Right ventricle myocardium superior (tissue), 1 donor: ENCODE results near the gene NOL11. TPM values are rescaled to one million over a fixed set of nuclear protein-coding genes. Genes with fewer than 3 reads are reported as not detected.

Experiments used
- ATAC-seq: fragments of 200-7000 bp; cut with Tn5 transposase; one replicate; pipeline ENCODE4 v1.9.1; 2020; ENCODE audit warnings: mild to moderate bottlenecking; ENCODE audit not compliant: poor library complexity
- DNase-seq: peaks from one replicate; pipeline ENCODE4 v3.0.0-alpha.2; 2020
- intact Hi-C: fragments of 100-400 bp; cut with DNase I; formaldehyde crosslinking; loops from one replicate; pipeline ENCODE4 v1.11.2; 2022
- long read RNA-seq: library from polyadenylated mRNA; unstranded; transcript quantifications from one replicate; pipeline ENCODE4 v2.0.0, GENCODE V29; 2021
- total RNA-seq: library from RNA; stranded (reverse); fragmentation: NEBNext Ultra II Directional; extraction: Animal tissue kit (Norgen Biotek cat#: 25700); gene quantifications from one replicate; pipeline ENCODE4 v1.2.1, GENCODE V29; 2021
- donor health status: DM: no; HTN: yes; CAD: no; lungs with severe emphysema.

The NOL11 gene
- 22.6 TPM for total RNA-seq
- long read RNA-seq, transcript NOL11-201 (18 exons, 2,947 nt) = major isoform, 31 of 46 reads
- long read RNA-seq, partial matches to known transcripts = 2 of 46 reads
- long read RNA-seq, other reads (novel, unspliced or antisense) = 13 of 46 reads

- peak; percentile 99 for ATAC-seq
- intact Hi-C loops = loop anchor here (10.0 kb wide), 1 partner anchor 107 kb away; the partner anchor contains the start of gene BPTF
Measured at GRCh38 chr17:67717624-67718324, at the start of gene NOL11. Gene NOL11 (plus strand): TSS chr17:67717936. CDS start chr17:67717948, 12 bp downstream.

DNA sequence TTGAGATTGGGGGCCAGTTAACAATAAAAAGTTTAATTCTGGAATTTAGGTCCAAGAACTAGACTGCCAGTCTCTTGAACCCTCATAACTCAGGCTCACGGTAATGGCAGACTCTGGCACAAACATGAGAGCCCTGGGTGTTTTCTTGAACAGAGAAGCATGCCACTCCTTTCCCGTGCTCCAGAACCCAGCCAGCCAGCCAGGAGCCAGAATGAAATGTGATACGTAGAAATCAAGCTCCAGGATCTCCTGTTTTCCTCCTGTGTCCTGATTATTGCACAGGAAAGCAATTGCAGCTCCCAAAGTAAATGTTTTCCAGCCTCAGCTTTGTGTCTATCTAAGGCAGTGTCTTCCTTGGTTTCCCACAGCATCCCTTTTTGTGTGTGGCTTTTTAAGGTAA is 46.2 kb upstream of the NOL11 start:
- intact Hi-C loops = no loop called here
- DNase-seq = no peak

More at GRCh38 chr17:67717624-67718324, at the start of gene NOL11:
- DNase-seq = peak; percentile 100

GRCh38 chr17:67672592-67673335 is 45.0 kb upstream of the NOL11 start:
- intact Hi-C loops = no loop called here
- ATAC-seq (no peak), DNase-seq (no peak)

More for the DNA sequence above, 46.2 kb upstream of the NOL11 start:
- ATAC-seq = no peak

DNA sequence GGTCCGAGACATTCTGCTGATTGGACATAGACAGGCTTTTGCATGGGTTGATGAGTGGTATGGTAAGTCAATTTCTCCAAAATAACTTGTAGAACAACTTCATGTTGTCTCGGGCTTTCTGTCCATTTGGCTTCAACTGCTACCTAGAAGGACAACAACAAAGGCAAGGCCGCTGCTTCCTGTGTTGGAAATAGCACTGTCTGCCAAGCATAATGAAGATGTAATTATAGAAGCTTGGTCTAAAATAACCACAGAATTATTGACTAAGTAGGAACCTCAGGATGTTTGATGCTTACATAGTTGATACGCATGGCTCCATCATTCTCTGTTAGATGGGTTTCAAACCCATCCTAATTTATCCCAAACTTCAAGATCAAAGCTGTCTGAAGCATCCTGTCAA is 42.3 kb upstream of the NOL11 start:
- DNase-seq (no peak), ATAC-seq (peak; percentile 66)
- intact Hi-C loops = no loop called here

DNA sequence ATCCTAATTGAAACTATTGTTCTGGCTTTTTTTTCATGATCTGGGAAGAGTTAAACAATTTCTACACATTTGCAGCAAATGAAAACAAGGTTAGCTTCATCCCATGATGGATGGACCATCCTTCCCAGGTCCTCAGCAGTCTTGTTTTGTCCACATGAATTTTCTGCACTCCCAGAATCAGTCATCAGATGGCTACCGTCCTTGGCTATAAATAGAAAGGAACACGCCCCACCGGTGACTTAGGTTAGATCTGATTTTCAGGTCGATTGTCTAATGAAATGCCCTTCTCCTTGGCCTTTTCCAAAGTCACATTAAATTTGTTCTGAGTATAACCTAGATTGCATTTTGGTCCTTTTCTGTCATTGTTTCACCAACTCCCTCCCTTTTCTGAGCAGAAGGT is 41.4 kb upstream of the NOL11 start:
- no peak for ATAC-seq
- intact Hi-C loops = no loop called here

GRCh38 chr17:67678414-67678813 is 39.3 kb upstream of the NOL11 start:
- ATAC-seq (no peak), DNase-seq (no peak)
- intact Hi-C loops = no loop called here

More for the DNA sequence above, 41.4 kb upstream of the NOL11 start:
- DNase-seq = no peak

DNA sequence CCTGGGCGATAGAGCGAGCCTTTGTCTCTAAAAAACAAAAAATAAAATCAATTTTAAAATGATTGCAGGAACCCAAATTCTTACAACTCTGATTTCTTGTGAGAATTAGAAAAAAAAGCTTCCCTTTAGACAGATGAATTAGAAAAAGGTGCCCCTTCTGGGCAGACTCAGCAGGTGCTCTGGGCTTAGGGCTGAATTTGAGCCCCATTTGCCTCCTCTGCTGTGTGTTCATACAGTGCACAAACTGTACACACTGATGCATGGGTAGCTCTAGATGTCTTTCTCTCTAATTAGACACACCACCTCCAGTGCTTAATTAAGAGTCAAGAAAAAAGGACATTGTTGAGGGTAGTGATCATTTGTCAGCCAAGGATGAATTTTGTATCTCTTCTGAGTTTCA is 38.5 kb upstream of the NOL11 start:
- no peak for ATAC-seq
- intact Hi-C loops = no loop called here
- no peak for DNase-seq

GRCh38 chr17:67679721-67680120 is 38.0 kb upstream of the NOL11 start:
- intact Hi-C loops = no loop called here
- no peak for ATAC-seq
- DNase-seq = no peak

DNA sequence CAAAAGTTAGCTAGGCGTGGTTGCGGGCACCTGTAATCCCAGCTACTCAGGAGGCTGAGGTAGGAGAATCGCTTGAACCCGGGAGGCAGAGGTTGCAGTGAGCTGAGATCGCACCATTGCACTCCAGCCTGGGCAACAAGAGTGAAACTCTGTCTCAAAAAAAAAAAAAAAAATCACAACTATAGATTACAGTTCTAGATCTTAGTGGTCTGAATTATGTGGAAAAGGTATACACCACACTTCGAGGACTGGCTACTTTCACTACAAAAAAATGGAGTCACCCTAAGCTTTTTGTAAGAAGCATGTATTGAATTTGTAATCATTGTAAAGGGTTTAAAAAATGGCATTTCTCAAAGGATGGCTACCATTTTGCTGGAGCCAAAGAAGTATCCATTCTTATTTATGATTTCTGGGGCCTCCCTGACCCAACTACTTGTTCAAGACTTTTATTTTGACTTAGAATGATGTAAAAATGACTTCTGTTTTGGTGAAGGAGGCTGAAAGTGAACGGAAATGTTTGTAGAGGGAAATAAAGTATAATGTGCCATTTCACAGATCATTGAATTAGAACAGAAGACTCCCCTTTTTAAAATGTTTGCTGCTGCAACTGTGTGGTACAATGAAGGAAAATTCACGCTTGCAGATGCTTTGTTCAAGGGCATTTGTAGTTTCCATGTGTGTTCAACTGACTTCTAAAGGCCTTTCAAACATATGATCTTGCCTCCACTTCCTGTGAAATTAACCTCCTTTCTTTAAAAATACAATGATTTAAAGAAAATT is 37.1 kb upstream of the NOL11 start:
- ATAC-seq (no peak), DNase-seq (no peak)
- intact Hi-C loops = no loop called here

DNA sequence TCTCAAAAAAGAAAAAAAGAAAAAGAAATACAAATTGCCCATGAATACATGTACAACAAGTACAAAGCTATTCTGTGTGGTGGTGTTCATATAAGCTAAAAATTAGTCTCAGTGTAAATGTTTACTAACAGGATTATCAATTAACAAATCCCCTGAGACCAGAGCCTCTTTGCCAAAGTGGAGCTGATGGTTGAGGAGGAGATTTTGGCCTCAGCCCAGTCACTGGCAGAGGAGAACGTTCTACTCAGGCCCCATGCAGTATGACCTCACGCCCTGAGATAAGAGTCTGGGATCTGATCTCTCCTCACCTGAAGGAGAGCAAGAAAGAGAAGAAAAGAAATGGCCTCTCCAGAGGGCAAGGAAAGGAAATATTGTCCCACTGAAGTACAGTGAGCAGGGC is 35.5 kb upstream of the NOL11 start:
- intact Hi-C loops = no loop called here
- ATAC-seq = no peak
- no peak for DNase-seq

- intact Hi-C loops = no loop called here
- DNase-seq = no peak
- no peak for ATAC-seq
Measured at GRCh38 chr17:67685351-67685750, 32.4 kb upstream of the NOL11 start.

- DNase-seq (no peak), ATAC-seq (no peak)
- intact Hi-C loops = no loop called here
Measured at GRCh38 chr17:67686241-67686640, 31.5 kb upstream of the NOL11 start.

- DNase-seq (no peak), ATAC-seq (no peak)
- intact Hi-C loops = no loop called here
Measured at GRCh38 chr17:67687511-67687910, 30.2 kb upstream of the NOL11 start.

DNA sequence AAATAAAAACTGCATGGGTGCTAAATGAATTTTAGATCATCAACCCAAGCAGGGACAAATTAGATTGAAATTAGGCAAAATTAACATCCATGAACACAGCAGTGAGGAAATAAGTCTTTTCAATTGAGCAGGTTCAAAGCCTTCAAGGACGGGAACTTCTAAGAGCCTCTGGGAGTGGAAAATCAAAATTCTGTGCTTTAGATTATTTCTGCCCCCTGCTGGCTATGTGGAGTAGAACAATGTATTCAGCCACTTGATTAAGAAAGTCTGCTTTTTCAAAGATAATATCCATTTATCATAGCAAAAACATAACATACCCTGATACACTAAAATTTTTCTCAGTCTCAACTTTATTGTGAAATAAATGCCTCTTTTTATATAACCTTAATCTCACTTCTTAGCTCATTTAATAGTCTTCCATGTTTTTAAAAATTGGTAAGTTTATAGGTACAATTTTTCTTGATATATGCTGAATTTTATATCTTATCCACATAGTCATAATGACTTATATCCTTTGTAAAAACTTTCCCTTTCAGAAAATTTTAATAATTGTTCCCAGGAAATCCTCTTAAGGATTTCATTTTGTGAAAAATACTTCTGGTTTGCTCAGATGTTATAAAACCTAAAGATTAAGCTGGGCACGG is 28.1 kb upstream of the NOL11 start:
- ATAC-seq (peak; percentile 70), DNase-seq (no peak)
- intact Hi-C loops = loop anchor here (2.0 kb wide), 1 partner anchor 313 kb away; the partner anchor contains the start of gene PITPNC1

GRCh38 chr17:67693811-67694210 is 23.9 kb upstream of the NOL11 start:
- ATAC-seq (no peak), DNase-seq (no peak)
- intact Hi-C loops = no loop called here

- ATAC-seq (no peak), DNase-seq (no peak)
- intact Hi-C loops = no loop called here
Measured at GRCh38 chr17:67696347-67696746, 21.4 kb upstream of the NOL11 start.

DNA sequence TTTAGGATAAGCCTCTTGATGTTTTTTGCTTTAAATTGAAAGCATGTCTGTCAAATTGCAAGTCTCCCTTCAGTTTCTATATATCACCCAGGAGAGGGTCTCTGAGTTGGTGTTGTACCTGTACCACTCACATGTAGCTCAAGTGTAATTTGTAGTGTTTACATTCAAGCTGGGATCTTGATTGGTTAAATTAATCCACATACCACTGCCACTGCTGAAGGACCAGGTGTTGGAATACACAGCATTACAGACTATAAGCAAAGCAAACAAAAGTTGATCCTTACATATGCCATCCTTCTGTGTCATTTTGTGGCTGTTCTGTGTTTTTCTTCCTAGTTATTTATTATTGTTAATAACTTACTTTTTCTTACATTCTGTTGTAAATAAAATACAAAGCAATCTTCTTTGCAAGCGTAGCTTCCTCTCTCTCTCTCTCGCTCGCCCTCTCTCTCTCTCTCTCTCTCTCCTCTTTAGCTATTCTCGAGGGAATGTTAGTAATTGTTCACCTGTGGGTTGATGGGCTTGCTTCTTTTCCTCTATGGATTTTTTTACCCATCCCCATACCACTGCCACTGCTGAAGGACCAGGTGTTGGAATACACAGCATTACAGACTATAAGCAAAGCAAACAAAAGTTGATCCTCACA is 20.8 kb upstream of the NOL11 start:
- ATAC-seq (no peak), DNase-seq (no peak)
- intact Hi-C loops = no loop called here

GRCh38 chr17:67700037-67700724 is 17.6 kb upstream of the NOL11 start:
- ATAC-seq = no peak
- intact Hi-C loops = no loop called here
- no peak for DNase-seq
